HepG2 (cell line): ENCODE results near the gene ARSB. TPM values are rescaled to one million over a fixed set of nuclear protein-coding genes. Genes with fewer than 3 reads are reported as not detected.

Experiments
- CBX2 ChIP-seq, 2 experiments: fragments of 200-600 bp in 1 of 2; sonication (generic); formaldehyde crosslinking in 1 of 2; IDR thresholded peaks; 2 replicates each; pipeline versions ENCODE4 v1.7.0 to v1.8.1; 2018 to 2022; ENCODE audit warnings: low read depth in 2 of 2, low read length in 1 of 2, mild to moderate bottlenecking in 1 of 2, missing genetic modification reagents in 1 of 2
- CHD2 ChIP-seq: IDR thresholded peaks from 2 replicates; pipeline ENCODE4 v1.6.1; 2011; ENCODE audit warnings: low read depth, low read length, improper control_type of control experiment
- CREB1 ChIP-seq, 2 experiments: fragments of 450-650 bp in 1 of 2; IDR thresholded peaks; 2 replicates each; pipeline ENCODE4 v1.6.1; 2016 to 2017; ENCODE audit warnings: control low read depth in 1 of 2, mild to moderate bottlenecking in 1 of 2, missing compliant biosample characterization in 1 of 2, missing genetic modification characterization in 1 of 2
- ELF3 ChIP-seq: IDR thresholded peaks from 2 replicates; pipeline ENCODE4 v1.6.1; 2016; ENCODE audit warnings: missing genetic modification reagents, missing compliant biosample characterization
- FOSL1 ChIP-seq: sonication (generic); formaldehyde crosslinking; IDR thresholded peaks from 2 replicates; pipeline ENCODE4 v1.9.0; 2021; ENCODE audit warnings: missing genetic modification reagents, borderline replicate concordance
- FOXK1 ChIP-seq: sonication (generic); formaldehyde crosslinking; IDR thresholded peaks from 2 replicates; pipeline ENCODE4 v1.4.0; 2020; ENCODE audit warnings: low read depth, missing genetic modification reagents, borderline replicate concordance
- GATAD2A ChIP-seq: IDR thresholded peaks from 2 replicates; pipeline ENCODE4 v1.6.1; 2016
- HDAC2 ChIP-seq: sonication (generic); formaldehyde crosslinking; IDR thresholded peaks from 2 replicates; pipeline ENCODE4 v1.4.0; 2020; ENCODE audit warnings: missing genetic modification reagents
- IRF2 ChIP-seq: IDR thresholded peaks from 2 replicates; pipeline ENCODE4 v1.6.1; 2018; ENCODE audit warnings: missing genetic modification reagents, missing compliant biosample characterization
- MEIS1 ChIP-seq: sonication (generic); formaldehyde crosslinking; IDR thresholded peaks from 2 replicates; pipeline ENCODE4 v1.9.0; 2021; ENCODE audit warnings: mild to moderate bottlenecking, missing genetic modification reagents, moderate library complexity, borderline replicate concordance
- NR2F1 ChIP-seq, 2 experiments: fragments of 450-650 bp in 1 of 2; formaldehyde crosslinking in 1 of 2; IDR thresholded peaks; 2 replicates each; pipeline versions ENCODE4 v1.5.0 to v1.6.1; 2016 to 2020; ENCODE audit warnings: mild to moderate bottlenecking in 1 of 2, missing compliant biosample characterization in 1 of 2, missing genetic modification reagents in 1 of 2, moderate library complexity in 1 of 2
- PHF21A ChIP-seq: sonication (generic); formaldehyde crosslinking; IDR thresholded peaks from 2 replicates; pipeline ENCODE4 v1.5.0; 2020; ENCODE audit warnings: mild to moderate bottlenecking, missing genetic modification reagents
- SALL1 ChIP-seq: sonication (generic); formaldehyde crosslinking; IDR thresholded peaks from 2 replicates; pipeline ENCODE4 v1.8.0; 2022; ENCODE audit warnings: mild to moderate bottlenecking, missing genetic modification reagents
- SKI ChIP-seq: fragments of 450-650 bp; IDR thresholded peaks from one replicate; pipeline ENCODE4 v1.6.1; 2018; ENCODE audit warnings: mild to moderate bottlenecking; ENCODE audit not compliant: partially characterized antibody
- SMAD3 ChIP-seq: sonication (generic); formaldehyde crosslinking; IDR thresholded peaks from 2 replicates; pipeline ENCODE4 v1.4.0; 2020; ENCODE audit warnings: missing genetic modification reagents
- TEAD3 ChIP-seq: optimal IDR thresholded peaks from 2 replicates; pipeline ENCODE3; 2016; ENCODE audit warnings: borderline replicate concordance
- ZNF205 ChIP-seq: IDR thresholded peaks from 2 replicates; pipeline ENCODE4 v1.6.1; 2018; ENCODE audit warnings: missing biosample characterization, missing genetic modification reagents
- ZNF382 ChIP-seq: sonication (generic); formaldehyde crosslinking; IDR thresholded peaks from 2 replicates; pipeline ENCODE4 v1.5.0; 2020; ENCODE audit warnings: missing genetic modification reagents, mild to moderate bottlenecking, borderline replicate concordance
- ZNF468 ChIP-seq: sonication (generic); formaldehyde crosslinking; IDR thresholded peaks from 2 replicates; pipeline ENCODE4 v1.8.0; 2022; ENCODE audit warnings: mild to moderate bottlenecking, moderate library complexity, missing genetic modification reagents
- ZNF564 ChIP-seq: sonication (generic); formaldehyde crosslinking; IDR thresholded peaks from 2 replicates; pipeline ENCODE4 v1.8.1; 2023; ENCODE audit warnings: mild to moderate bottlenecking, missing genetic modification reagents
- ZNF605 ChIP-seq: sonication (generic); formaldehyde crosslinking; IDR thresholded peaks from 2 replicates; pipeline ENCODE4 v1.8.0; 2022; ENCODE audit warnings: mild to moderate bottlenecking, missing genetic modification reagents
- polyA plus RNA-seq, 8 experiments: library from polyadenylated mRNA; depleted of rRNA in 3 of 8; stranded (reverse) in 7 of 8; unstranded in 1 of 8; fragments of >200 nt; fragmentation: Illumina TruSeq in 4 of 8; extraction: Trizol in 4 of 8; gene quantifications; 2 replicates each; pipeline versions ENCODE4 v1.2.1 to v1.2.3, GENCODE V29; 2011 to 2016; ENCODE audit warnings: low read depth in 4 of 8, missing spikeins in 1 of 8, mixed read lengths in 1 of 8; ENCODE audit not compliant: insufficient read depth in 1 of 8
- total RNA-seq, 5 experiments: library from RNA; depleted of rRNA; stranded (reverse); fragments of >200 nt; fragmentation: Illumina TruSeq; extraction: Trizol; gene quantifications; 2 replicates each; pipeline ENCODE4 v1.2.3, GENCODE V29; 2016; ENCODE audit warnings: low read depth in 1 of 5
- TF ChIP-seq, protein P1 (sequence below): IDR thresholded peaks from 2 replicates; pipeline ENCODE4 v1.6.1; 2016; ENCODE audit warnings: low read depth
- TF ChIP-seq, protein P2 (sequence below): sonication (generic); formaldehyde crosslinking; IDR thresholded peaks from 2 replicates; pipeline ENCODE4 v1.4.0; 2020; ENCODE audit warnings: missing genetic modification reagents
- TF ChIP-seq, protein P3 (sequence below): IDR thresholded peaks from 2 replicates; pipeline ENCODE4 v1.4.0; 2020; ENCODE audit warnings: mild to moderate bottlenecking, missing genetic modification reagents

ARSB gene
- total and polyA plus RNA-seq, 2 of the 13 experiments (the other 11 are each of a cell fraction or from before 2014, with no cell fraction given): 52.6 to 66.4 TPM

DNA sequence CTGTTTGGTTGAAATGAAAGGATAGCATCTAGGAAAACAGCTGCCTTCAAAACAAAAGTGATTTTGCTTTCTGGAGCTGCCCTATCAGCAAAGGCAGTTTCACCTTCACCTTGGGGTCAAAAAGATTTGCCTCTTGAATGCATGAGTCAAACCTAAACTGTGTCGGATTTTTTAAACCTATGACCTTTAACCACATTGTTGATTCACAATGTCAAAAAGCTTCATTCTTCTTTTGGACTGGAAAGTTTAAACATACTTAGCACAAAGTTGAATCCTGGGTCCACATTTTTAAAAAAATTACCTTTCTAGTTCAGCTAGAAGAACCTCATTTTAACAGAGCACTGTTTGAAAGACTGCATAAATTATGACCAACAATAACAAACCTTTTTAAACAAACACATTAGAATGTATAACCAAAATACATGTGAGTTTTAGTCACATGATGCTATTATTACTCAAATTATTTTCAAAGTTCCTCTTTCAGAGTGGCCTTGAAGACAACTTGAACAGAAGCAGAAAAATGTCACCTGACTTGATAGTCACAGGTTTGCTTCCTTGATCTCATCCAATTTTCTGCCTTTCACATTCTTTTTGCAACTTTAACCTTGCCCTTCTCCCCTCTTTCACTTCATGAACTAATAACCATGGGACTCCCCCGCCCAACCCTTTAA is 226.8 kb downstream of the ARSB start (continued):
- TF ChIP-seq MEIS1 (CRISPR knock-in tag) (0 out of 2 replicates have a peak, but pooled peaks have one; percentile 15), FOXK1 (CRISPR knock-in tag) (peak; percentile 38; the same call in 1 of the 2 replicates), CBX2 (IDR thresholded peaks at IDR 0.05; ENCODE audit: low read depth, low read length) (no peak), CBX2 (CRISPR knock-in tag; IDR thresholded peaks at IDR 0.05; ENCODE audit: low read depth) (no peak), HDAC2 (CRISPR knock-in tag) (peak; percentile 92), SMAD3 (CRISPR knock-in tag) (0 out of 2 replicates have a peak, but pooled peaks have one; percentile 58), PHF21A (CRISPR knock-in tag) (0 out of 2 replicates have a peak, but pooled peaks have one; percentile 21), IRF2 (CRISPR knock-in tag) (peak; percentile 73; the same call in 1 of the 2 replicates), ZNF205 (CRISPR knock-in tag) (peak; percentile 58; the same call in 1 of the 2 replicates), SKI (peak; percentile 47), CREB1 (IDR thresholded peaks at IDR 0.05) (no peak), CREB1 (CRISPR knock-in tag; IDR thresholded peaks at IDR 0.05) (peak; percentile 71), CHD2 (no peak), ELF3 (CRISPR knock-in tag) (peak; percentile 71), FOSL1 (CRISPR knock-in tag) (peak; percentile 82), SALL1 (peak; percentile 13; the same call in 1 of the 2 replicates), NR2F1 (CRISPR knock-in tag; IDR thresholded peaks at IDR 0.05) (peak; percentile 95 to 98), ZNF468 (no peak), GATAD2A (CRISPR knock-in tag) (peak; percentile 79), ZNF564 (CRISPR knock-in tag) (no peak), TEAD3 (CRISPR knock-in tag) (peak; percentile 88), ZNF382 (CRISPR knock-in tag) (no peak), ZNF605 (no peak)
- TF ChIP-seq, protein P1, sequence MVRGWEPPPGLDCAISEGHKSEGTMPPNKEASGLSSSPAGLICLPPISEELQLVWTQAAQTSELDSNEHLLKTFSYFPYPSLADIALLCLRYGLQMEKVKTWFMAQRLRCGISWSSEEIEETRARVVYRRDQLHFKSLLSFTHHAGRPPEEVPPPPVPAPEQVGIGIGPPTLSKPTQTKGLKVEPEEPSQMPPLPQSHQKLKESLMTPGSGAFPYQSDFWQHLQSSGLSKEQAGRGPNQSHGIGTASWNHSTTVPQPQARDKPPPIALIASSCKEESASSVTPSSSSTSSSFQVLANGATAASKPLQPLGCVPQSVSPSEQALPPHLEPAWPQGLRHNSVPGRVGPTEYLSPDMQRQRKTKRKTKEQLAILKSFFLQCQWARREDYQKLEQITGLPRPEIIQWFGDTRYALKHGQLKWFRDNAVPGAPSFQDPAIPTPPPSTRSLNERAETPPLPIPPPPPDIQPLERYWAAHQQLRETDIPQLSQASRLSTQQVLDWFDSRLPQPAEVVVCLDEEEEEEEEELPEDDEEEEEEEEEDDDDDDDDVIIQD (CRISPR knock-in tag): peak; percentile 78; the same call in 1 of the 2 replicates
- TF ChIP-seq, protein P2, sequence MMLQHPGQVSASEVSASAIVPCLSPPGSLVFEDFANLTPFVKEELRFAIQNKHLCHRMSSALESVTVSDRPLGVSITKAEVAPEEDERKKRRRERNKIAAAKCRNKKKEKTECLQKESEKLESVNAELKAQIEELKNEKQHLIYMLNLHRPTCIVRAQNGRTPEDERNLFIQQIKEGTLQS (CRISPR knock-in tag): peak; percentile 60; the same call in 1 of the 2 replicates
- TF ChIP-seq, protein P3, sequence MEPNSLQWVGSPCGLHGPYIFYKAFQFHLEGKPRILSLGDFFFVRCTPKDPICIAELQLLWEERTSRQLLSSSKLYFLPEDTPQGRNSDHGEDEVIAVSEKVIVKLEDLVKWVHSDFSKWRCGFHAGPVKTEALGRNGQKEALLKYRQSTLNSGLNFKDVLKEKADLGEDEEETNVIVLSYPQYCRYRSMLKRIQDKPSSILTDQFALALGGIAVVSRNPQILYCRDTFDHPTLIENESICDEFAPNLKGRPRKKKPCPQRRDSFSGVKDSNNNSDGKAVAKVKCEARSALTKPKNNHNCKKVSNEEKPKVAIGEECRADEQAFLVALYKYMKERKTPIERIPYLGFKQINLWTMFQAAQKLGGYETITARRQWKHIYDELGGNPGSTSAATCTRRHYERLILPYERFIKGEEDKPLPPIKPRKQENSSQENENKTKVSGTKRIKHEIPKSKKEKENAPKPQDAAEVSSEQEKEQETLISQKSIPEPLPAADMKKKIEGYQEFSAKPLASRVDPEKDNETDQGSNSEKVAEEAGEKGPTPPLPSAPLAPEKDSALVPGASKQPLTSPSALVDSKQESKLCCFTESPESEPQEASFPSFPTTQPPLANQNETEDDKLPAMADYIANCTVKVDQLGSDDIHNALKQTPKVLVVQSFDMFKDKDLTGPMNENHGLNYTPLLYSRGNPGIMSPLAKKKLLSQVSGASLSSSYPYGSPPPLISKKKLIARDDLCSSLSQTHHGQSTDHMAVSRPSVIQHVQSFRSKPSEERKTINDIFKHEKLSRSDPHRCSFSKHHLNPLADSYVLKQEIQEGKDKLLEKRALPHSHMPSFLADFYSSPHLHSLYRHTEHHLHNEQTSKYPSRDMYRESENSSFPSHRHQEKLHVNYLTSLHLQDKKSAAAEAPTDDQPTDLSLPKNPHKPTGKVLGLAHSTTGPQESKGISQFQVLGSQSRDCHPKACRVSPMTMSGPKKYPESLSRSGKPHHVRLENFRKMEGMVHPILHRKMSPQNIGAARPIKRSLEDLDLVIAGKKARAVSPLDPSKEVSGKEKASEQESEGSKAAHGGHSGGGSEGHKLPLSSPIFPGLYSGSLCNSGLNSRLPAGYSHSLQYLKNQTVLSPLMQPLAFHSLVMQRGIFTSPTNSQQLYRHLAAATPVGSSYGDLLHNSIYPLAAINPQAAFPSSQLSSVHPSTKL: peak; percentile 96
